Endothelial cell of umbilical vein (primary cell): ENCODE data around the gene NT5C1A. TPM values are rescaled to one million over a fixed set of nuclear protein-coding genes. Genes with fewer than 3 reads are reported as not detected.

Source experiments
- BruUV-seq: library from RNA; stranded (reverse); fragments of 400-500 nt; replicated peaks from 2 replicates; lab custom pipeline; 2021; lab: Mats Ljungman, UMichigan
- CTCF ChIA-PET: fragments of 300-600, 350-600 bp; sonication (Branson Sonifier 250); formaldehyde crosslinking; loops from one replicate; lab custom pipeline; 2021; ENCODE audit warnings: antibody characterized with exemption, inconsistent platforms; lab: Charles Lee
- POLR2A ChIA-PET: fragments of 300-600, 350-600 bp; sonication (Branson Sonifier 250); formaldehyde crosslinking; loops from one replicate; lab custom pipeline; 2021; ENCODE audit warnings: antibody characterized with exemption, inconsistent platforms; lab: Charles Lee
- DNase-seq: peaks from one replicate; pipeline ENCODE4 v3.0.0-alpha.2; 2011; ENCODE audit warnings: low read depth, low spot score
- FAIRE-seq: peaks from 2 replicates; lab custom pipeline; 2011; peaks lifted over from hg19 to GRCh38; lab: Jason Lieb, UNC
- H2AFZ ChIP-seq: 2 replicates; pipeline ENCODE4 v1.6.0; 2012; ENCODE audit warnings: low read depth, low read length, control low read depth, inconsistent platforms
- H3K27ac ChIP-seq: 2 replicates; pipeline ENCODE4 v1.5.1; 2011; ENCODE audit warnings: low read depth, mild to moderate bottlenecking, control low read depth, low read length, moderate library complexity; ENCODE audit not compliant: insufficient read depth
- H3K27me3 ChIP-seq, 2 experiments: 2 replicates each; pipeline versions ENCODE4 v1.6.0 to v1.6.1; 2011; ENCODE audit warnings: low read length in 2 of 2, mixed read lengths in 1 of 2; ENCODE audit not compliant: control insufficient read depth in 2 of 2, insufficient read depth in 2 of 2
- H3K36me3 ChIP-seq, 2 experiments: 2 replicates in 1 of 2; 3 replicates in 1 of 2; pipeline ENCODE4 v1.5.1; 2011; ENCODE audit warnings: low read length in 2 of 2, mild to moderate bottlenecking in 1 of 2, moderate library complexity in 1 of 2; ENCODE audit not compliant: control insufficient read depth in 2 of 2, insufficient read depth in 2 of 2; ENCODE audit errors: extremely low read depth in 1 of 2
- H3K4me1 ChIP-seq: 3 replicates; pipeline ENCODE4 v1.5.1; 2011; ENCODE audit warnings: mild to moderate bottlenecking, low read length; ENCODE audit not compliant: control insufficient read depth, insufficient read depth; ENCODE audit errors: extremely low read depth
- H3K4me2 ChIP-seq: 2 replicates; pipeline ENCODE4 v1.6.1; 2011; ENCODE audit warnings: low read length, control low read depth, mixed read lengths; ENCODE audit not compliant: insufficient read depth
- H3K4me3 ChIP-seq, 3 experiments: fragments of 200-600 bp in 1 of 3; sonication (generic), shearing (Covaris generic) in 1 of 3; replicated peaks in 1 of 3; 2 replicates each; pipeline ENCODE4 v1.5.1; 2011 to 2016; ENCODE audit warnings: control low read depth in 3 of 3, low read length in 3 of 3, mild to moderate bottlenecking in 2 of 3, inconsistent platforms in 1 of 3, low read depth in 1 of 3, moderate library complexity in 1 of 3; ENCODE audit not compliant: insufficient read depth in 1 of 3
- H3K79me2 ChIP-seq: 2 replicates; pipeline ENCODE4 v1.6.0; 2012; ENCODE audit warnings: low read length, inconsistent platforms; ENCODE audit not compliant: control insufficient read depth, insufficient read depth
- H3K9ac ChIP-seq: replicated peaks from 2 replicates; pipeline ENCODE3; 2011; ENCODE audit warnings: low read length, control low read depth; ENCODE audit not compliant: insufficient read depth; ENCODE audit errors: extremely low read depth
- H3K9me1 ChIP-seq: replicated peaks from 3 replicates; pipeline ENCODE4 v1.6.0; 2011; ENCODE audit warnings: mild to moderate bottlenecking, low read length; ENCODE audit not compliant: control insufficient read depth, insufficient read depth; ENCODE audit errors: extremely low read depth
- H3K9me3 ChIP-seq: replicated peaks from 2 replicates; pipeline ENCODE4 v1.5.1; 2012; ENCODE audit warnings: low read length, inconsistent platforms; ENCODE audit not compliant: control insufficient read depth, insufficient read depth
- H4K20me1 ChIP-seq: replicated peaks from 2 replicates; pipeline ENCODE3; 2011; ENCODE audit warnings: mild to moderate bottlenecking, low read length; ENCODE audit not compliant: control insufficient read depth, insufficient read depth; ENCODE audit errors: extremely low read depth
- EZH2 ChIP-seq: IDR thresholded peaks from 2 replicates; pipeline ENCODE4 v1.6.1; 2012; ENCODE audit warnings: borderline replicate concordance, low read depth, mild to moderate bottlenecking, moderate library complexity, low read length, inconsistent platforms; ENCODE audit not compliant: severe bottlenecking
- GATA2 ChIP-seq: IDR thresholded peaks from 2 replicates; pipeline ENCODE4 v1.7.0; 2011; ENCODE audit warnings: low read depth, mild to moderate bottlenecking, moderate library complexity, mixed read lengths, low read length; ENCODE audit not compliant: insufficient read length, insufficient read depth
- POLR2AphosphoS5 ChIP-seq: IDR thresholded peaks from 2 replicates; pipeline ENCODE4 v1.6.1; 2012; ENCODE audit warnings: low read depth, mild to moderate bottlenecking, control low read depth, low read length, moderate library complexity; ENCODE audit not compliant: insufficient read depth
- dilution Hi-C: fragments of 300-500 bp; cut with MboI; formaldehyde crosslinking; loops from one replicate; pipeline ENCODE4 v1.15.0; 2019; ENCODE audit warnings: low sequenced_read_pairs; ENCODE audit not compliant: extremely low pct_ligation_motif_present
- intact Hi-C: fragments of 100-400 bp; cut with micrococcal nuclease; formaldehyde crosslinking; loops from one replicate; pipeline ENCODE4 v1.10.0; 2022
- polyA plus RNA-seq, 4 experiments: library from polyadenylated mRNA; depleted of rRNA in 3 of 4; stranded (reverse) in 3 of 4; unstranded in 1 of 4; fragments of >200 nt; gene quantifications; 2 replicates each; pipeline versions ENCODE4 v1.2.1 to v1.2.3, GENCODE V29; 2011 to 2012; ENCODE audit warnings: missing spikeins in 1 of 4
- total RNA-seq: library from RNA; stranded (reverse); gene quantifications from 2 replicates; pipeline ENCODE4 v1.2.3, GENCODE V29; 2021
- TF ChIP-seq, protein P1 (sequence below), 2 donors: IDR thresholded peaks; 1 replicate in 1 of 2; 2 replicates in 1 of 2; pipeline ENCODE4 v1.5.1; 2011; ENCODE audit warnings: low read length in 2 of 2, mild to moderate bottlenecking in 2 of 2, moderate library complexity in 2 of 2, control low read depth in 1 of 2, inconsistent platforms in 1 of 2, low read depth in 1 of 2; ENCODE audit not compliant: insufficient read depth in 1 of 2; ENCODE audit errors: extremely low read depth in 1 of 2

Gene NT5C1A
- total and polyA plus RNA-seq, 2 donors (not counting 3 experiments of a cell fraction or from before 2014, with no cell fraction given), result not detected

DNA sequence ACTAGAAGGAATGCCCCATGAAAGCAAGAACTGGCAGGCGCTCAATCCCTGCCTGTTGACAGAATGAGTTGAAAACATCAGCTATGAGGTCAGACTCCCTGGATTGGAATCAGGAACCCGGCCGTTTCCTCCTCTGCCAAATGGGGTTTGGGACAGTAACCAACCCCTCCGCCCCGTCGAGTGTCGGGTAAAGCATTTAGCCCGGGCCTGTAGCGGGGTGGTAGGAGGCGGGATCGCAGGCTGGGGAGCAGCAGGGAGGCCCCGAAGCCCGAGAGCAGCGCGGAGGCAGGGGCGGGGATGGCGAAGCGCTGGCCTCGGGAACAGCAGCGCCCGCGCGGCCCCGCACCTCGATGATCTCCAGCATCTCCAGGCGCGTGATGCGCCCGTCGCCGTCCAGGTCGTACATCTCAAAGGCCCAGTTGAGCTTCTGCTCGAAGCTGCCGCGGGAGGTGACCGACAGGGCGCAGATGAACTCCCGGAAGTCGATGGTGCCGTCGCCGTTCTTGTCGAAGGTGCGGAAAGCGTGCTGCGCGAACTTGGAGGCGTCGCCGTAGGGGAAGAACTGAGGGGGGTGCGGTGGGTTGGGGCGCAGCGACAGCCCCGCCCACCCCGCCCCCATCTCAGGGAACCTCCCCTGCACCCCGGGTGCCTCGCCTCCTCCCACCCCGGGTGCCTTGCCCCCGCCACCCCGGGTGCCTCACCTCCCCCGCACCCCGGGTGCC, 11.8 kb upstream of the NT5C1A start:
- Histone ChIP-seq H3K79me2 (no peaks in the 10 kb centered on the region), H4K20me1 (no peaks in the 10 kb centered on the region), H3K9ac (no peak overlapping the region), H3K4me1 (no peaks in the 10 kb centered on the region), H3K9me1 (no peaks in the 10 kb centered on the region), H3K27ac (no peak overlapping the region), H3K36me3 (no peaks in the 10 kb centered on the region), H3K27me3 (peaks cover 56 to 57% of the 10 kb centered on the region in 2 experiments), H3K4me3 (no peak overlapping the region), H3K9me3 (no peaks in the 10 kb centered on the region), H2AFZ (peak overlapping the region; percentile 26), H3K4me2 (no peak overlapping the region)
- FAIRE-seq, result no peak
- no TSS peak for BruUV-seq
- dilution Hi-C loops (no loop called here), intact Hi-C loops (no loop called here)
- ChIA-PET POLR2A (no interaction called here), CTCF (interaction anchor here (0.9 to 1.2 kb wide), 3 partner anchors 11 to 30 kb away, joined by 3 to 4 read pairs (median 3); partner anchors contain the start of gene NT5C1A)
- peak; percentile 69 for TF ChIP-seq EZH2
- no peak for TF ChIP-seq GATA2
- no peak for TF ChIP-seq POLR2AphosphoS5
- TF ChIP-seq, protein P1, sequence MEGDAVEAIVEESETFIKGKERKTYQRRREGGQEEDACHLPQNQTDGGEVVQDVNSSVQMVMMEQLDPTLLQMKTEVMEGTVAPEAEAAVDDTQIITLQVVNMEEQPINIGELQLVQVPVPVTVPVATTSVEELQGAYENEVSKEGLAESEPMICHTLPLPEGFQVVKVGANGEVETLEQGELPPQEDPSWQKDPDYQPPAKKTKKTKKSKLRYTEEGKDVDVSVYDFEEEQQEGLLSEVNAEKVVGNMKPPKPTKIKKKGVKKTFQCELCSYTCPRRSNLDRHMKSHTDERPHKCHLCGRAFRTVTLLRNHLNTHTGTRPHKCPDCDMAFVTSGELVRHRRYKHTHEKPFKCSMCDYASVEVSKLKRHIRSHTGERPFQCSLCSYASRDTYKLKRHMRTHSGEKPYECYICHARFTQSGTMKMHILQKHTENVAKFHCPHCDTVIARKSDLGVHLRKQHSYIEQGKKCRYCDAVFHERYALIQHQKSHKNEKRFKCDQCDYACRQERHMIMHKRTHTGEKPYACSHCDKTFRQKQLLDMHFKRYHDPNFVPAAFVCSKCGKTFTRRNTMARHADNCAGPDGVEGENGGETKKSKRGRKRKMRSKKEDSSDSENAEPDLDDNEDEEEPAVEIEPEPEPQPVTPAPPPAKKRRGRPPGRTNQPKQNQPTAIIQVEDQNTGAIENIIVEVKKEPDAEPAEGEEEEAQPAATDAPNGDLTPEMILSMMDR (IDR thresholded peaks at IDR 0.05; ENCODE audit: extremely low read depth in 1 of 2, insufficient read depth in 1 of 2, low read depth in 1 of 2, low read length in 2 of 2), result no peak
- no peak for DNase-seq
